Progenitor cell of endocrine pancreas (in vitro differentiated cells): ENCODE results near the gene CRAMP1. TPM values are rescaled to one million over a fixed set of nuclear protein-coding genes. Genes with fewer than 3 reads are reported as not detected.
A peak's percentile ranks its signal among the peaks of the same experiment; 100 is the strongest.

ENCODE experiments used
- DNase-seq: peaks from one replicate; pipeline ENCODE4 v3.0.0; 2021; ENCODE audit warnings: low spot score; ENCODE audit not compliant: unreplicated experiment
- H3K27ac Mint-ChIP-seq: 2 replicates; pipeline ENCODE4 v1.8.0; 2021; ENCODE audit warnings: mild to moderate bottlenecking, moderate library complexity, mixed read lengths
- H3K27me3 Mint-ChIP-seq: 2 replicates; pipeline ENCODE4 v1.8.0; 2021; ENCODE audit warnings: mixed read lengths
- H3K36me3 Mint-ChIP-seq: 2 replicates; pipeline ENCODE4 v1.8.0; 2022; ENCODE audit warnings: mixed read lengths; ENCODE audit not compliant: insufficient read depth
- H3K4me1 Mint-ChIP-seq: 2 replicates; pipeline ENCODE4 v1.8.0; 2021; ENCODE audit warnings: low read depth, mixed read lengths
- H3K4me3 Mint-ChIP-seq: 2 replicates; pipeline ENCODE4 v1.8.0; 2021; ENCODE audit warnings: low read depth, mild to moderate bottlenecking, moderate library complexity, mixed read lengths
- H3K9me3 Mint-ChIP-seq: 2 replicates; pipeline ENCODE4 v1.8.0; 2021; ENCODE audit warnings: low read depth, mixed read lengths
- CTCF ChIP-seq: fragments of 200-600 bp; sonication (generic); IDR thresholded peaks from one replicate; pipeline ENCODE4 v1.5.0; 2021; ENCODE audit warnings: antibody characterized with exemption, mild to moderate bottlenecking; ENCODE audit not compliant: unreplicated experiment
- total RNA-seq: library from RNA; stranded (reverse); gene quantifications from 2 replicates; pipeline ENCODE4 v1.2.1, GENCODE V29; 2021

CRAMP1 gene
- total RNA-seq, 1 donor from 2014 or later = 58.3 TPM

GRCh38 chr16:1706386-1707192 lies 94.4 kb downstream of the CRAMP1 start:
- no peak for TF ChIP-seq CTCF
- H3K4me3 Mint-ChIP-seq = peak overlapping the region; percentile 99
- no peaks in the 10 kb centered on the region for H3K9me3 Mint-ChIP-seq
- H3K4me1 Mint-ChIP-seq = peaks cover 13% of the 10 kb centered on the region
- H3K27ac Mint-ChIP-seq = peak overlapping the region; percentile 87
- DNase-seq = no peak
- no peaks in the 10 kb centered on the region for H3K27me3 Mint-ChIP-seq
- H3K36me3 Mint-ChIP-seq = peaks cover 7% of the 10 kb centered on the region

GRCh38 chr16:1707193-1707790 lies 95.1 kb downstream of the CRAMP1 start:
- H3K27ac Mint-ChIP-seq = peak overlapping the region; percentile 87
- no peaks in the 10 kb centered on the region for H3K27me3 Mint-ChIP-seq
- no peaks in the 10 kb centered on the region for H3K9me3 Mint-ChIP-seq
- DNase-seq = no peak
- H3K36me3 Mint-ChIP-seq = peaks cover 3% of the 10 kb centered on the region
- H3K4me3 Mint-ChIP-seq = peak overlapping the region; percentile 84
- peaks cover 13% of the 10 kb centered on the region for H3K4me1 Mint-ChIP-seq
- no peak for TF ChIP-seq CTCF

GRCh38 chr16:1708083-1708767 lies 96.1 kb downstream of the CRAMP1 start:
- Mint-ChIP-seq H3K9me3 (no peaks in the 10 kb centered on the region), H3K4me3 (peak overlapping the region; percentile 84)

GRCh38 chr16:1708768-1709180 lies 96.6 kb downstream of the CRAMP1 start:
- no peak for DNase-seq
- no peak for TF ChIP-seq CTCF
- Mint-ChIP-seq H3K27ac (peak overlapping the region; percentile 41), H3K4me1 (peaks cover 13% of the 10 kb centered on the region), H3K9me3 (no peaks in the 10 kb centered on the region), H3K4me3 (peak overlapping the region; percentile 42), H3K27me3 (no peaks in the 10 kb centered on the region), H3K36me3 (no peaks in the 10 kb centered on the region)

More at GRCh38 chr16:1708083-1708767, 96.1 kb downstream of the CRAMP1 start:
- Mint-ChIP-seq H3K4me1 (peaks cover 13% of the 10 kb centered on the region), H3K27me3 (no peaks in the 10 kb centered on the region), H3K36me3 (no peaks in the 10 kb centered on the region), H3K27ac (no peak overlapping the region)
- no peak for TF ChIP-seq CTCF
- DNase-seq = no peak

GRCh38 chr16:1709356-1709755 lies 97.2 kb downstream of the CRAMP1 start:
- no peak for TF ChIP-seq CTCF
- Mint-ChIP-seq H3K27ac (no peak overlapping the region), H3K4me1 (peaks cover 13% of the 10 kb centered on the region), H3K4me3 (no peak overlapping the region), H3K9me3 (no peaks in the 10 kb centered on the region), H3K27me3 (no peaks in the 10 kb centered on the region), H3K36me3 (no peaks in the 10 kb centered on the region)
- no peak for DNase-seq
